Upper lobe of right lung (tissue), 1 donor: Measurements from ENCODE around the gene LEF1. TPM values are rescaled to one million over a fixed set of nuclear protein-coding genes. Genes with fewer than 3 reads are reported as not detected.

Source experiments
- ATAC-seq: fragments of 200-7000 bp; cut with Tn5 transposase; one replicate; pipeline ENCODE4 v1.9.1; 2020; ENCODE audit warnings: mild to moderate bottlenecking, moderate library complexity
- DNase-seq: peaks from one replicate; pipeline ENCODE4 v3.0.0-alpha.2; 2020
- H3K27ac ChIP-seq: fragments of 200-600 bp; one replicate; pipeline ENCODE4 v1.8.0; 2022
- H3K27me3 ChIP-seq: fragments of 200-600 bp; one replicate; pipeline ENCODE4 v1.8.0; 2022; ENCODE audit warnings: mild to moderate bottlenecking
- H3K36me3 ChIP-seq: fragments of 200-600 bp; one replicate; pipeline ENCODE4 v1.8.0; 2022
- H3K4me1 ChIP-seq: fragments of 200-600 bp; one replicate; pipeline ENCODE4 v1.8.0; 2022
- H3K4me3 ChIP-seq: fragments of 200-600 bp; one replicate; pipeline ENCODE4 v1.8.0; 2022; ENCODE audit warnings: mild to moderate bottlenecking
- H3K9me3 ChIP-seq: fragments of 200-600 bp; one replicate; pipeline ENCODE4 v1.8.0; 2022
- CTCF ChIP-seq: fragments of 200-600 bp; IDR thresholded peaks from one replicate; pipeline ENCODE4 v1.8.0; 2022; ENCODE audit warnings: antibody characterized with exemption
- intact Hi-C: fragments of 100-400 bp; cut with DNase I; formaldehyde crosslinking; loops from one replicate; pipeline ENCODE4 v1.11.0; 2022
- total RNA-seq: library from RNA; stranded (reverse); fragmentation: NEBNext Ultra II Directional; extraction: Animal tissue kit (Norgen Biotek cat#: 25700); gene quantifications from one replicate; pipeline ENCODE4 v1.2.1, GENCODE V29; 2021
- donor health status: DM: no; HTN: yes; CAD: no; lungs with severe emphysema.

LEF1 gene
- total RNA-seq, 1 donor from 2014 or later, result 9.1 TPM

- Histone ChIP-seq H3K9me3 (no peaks in the 10 kb centered on the region), H3K4me3 (no peak overlapping the region), H3K27ac (no peak overlapping the region), H3K36me3 (no peaks in the 10 kb centered on the region), H3K4me1 (no peaks in the 10 kb centered on the region), H3K27me3 (no peaks in the 10 kb centered on the region)
- DNase-seq, result no peak
- no peak for TF ChIP-seq CTCF
- intact Hi-C loops, result no loop called here
- no peak for ATAC-seq
Observed at GRCh38 chr4:108048997-108049396, 119.7 kb downstream of the LEF1 start.

GRCh38 chr4:108048157-108048556 lies 120.6 kb downstream of the LEF1 start:
- TF ChIP-seq CTCF, result no peak
- Histone ChIP-seq H3K4me3 (no peak overlapping the region), H3K4me1 (no peaks in the 10 kb centered on the region), H3K27ac (no peak overlapping the region), H3K27me3 (no peaks in the 10 kb centered on the region), H3K36me3 (no peaks in the 10 kb centered on the region), H3K9me3 (no peaks in the 10 kb centered on the region)
- DNase-seq (no peak), ATAC-seq (no peak)
- intact Hi-C loops, result no loop called here

GRCh38 chr4:108047199-108047598 lies 121.5 kb downstream of the LEF1 start:
- intact Hi-C loops, result no loop called here
- DNase-seq (peak; percentile 72), ATAC-seq (peak; percentile 83)

GRCh38 chr4:108045687-108046024 lies 123.1 kb downstream of the LEF1 start:
- peak; percentile 77 for ATAC-seq
- no peak overlapping the region for H3K27ac ChIP-seq
- H3K27me3 ChIP-seq, result no peaks in the 10 kb centered on the region
- no peaks in the 10 kb centered on the region for H3K36me3 ChIP-seq
- H3K4me3 ChIP-seq, result no peak overlapping the region
- H3K9me3 ChIP-seq, result no peaks in the 10 kb centered on the region
- DNase-seq, result no peak
- intact Hi-C loops, result no loop called here
- no peaks in the 10 kb centered on the region for H3K4me1 ChIP-seq
- no peak for TF ChIP-seq CTCF

More at GRCh38 chr4:108047199-108047598, 121.5 kb downstream of the LEF1 start:
- no peak for TF ChIP-seq CTCF
- Histone ChIP-seq H3K4me1 (no peaks in the 10 kb centered on the region), H3K27ac (no peak overlapping the region), H3K36me3 (no peaks in the 10 kb centered on the region), H3K9me3 (no peaks in the 10 kb centered on the region), H3K27me3 (no peaks in the 10 kb centered on the region), H3K4me3 (no peak overlapping the region)

- H3K4me1 ChIP-seq, result no peaks in the 10 kb centered on the region
- TF ChIP-seq CTCF, result no peak
- H3K36me3 ChIP-seq, result no peaks in the 10 kb centered on the region
- ATAC-seq, result no peak
- no peaks in the 10 kb centered on the region for H3K27me3 ChIP-seq
- intact Hi-C loops, result no loop called here
- no peaks in the 10 kb centered on the region for H3K9me3 ChIP-seq
- DNase-seq, result no peak
- no peak overlapping the region for H3K4me3 ChIP-seq
- H3K27ac ChIP-seq, result no peak overlapping the region
Observed at GRCh38 chr4:108044951-108045686, 123.6 kb downstream of the LEF1 start.

GRCh38 chr4:108043526-108043925 lies 125.2 kb downstream of the LEF1 start:
- no peak for DNase-seq
- intact Hi-C loops, result no loop called here
- Histone ChIP-seq H3K4me1 (no peaks in the 10 kb centered on the region), H3K27ac (no peak overlapping the region), H3K27me3 (no peaks in the 10 kb centered on the region), H3K36me3 (no peaks in the 10 kb centered on the region), H3K9me3 (no peaks in the 10 kb centered on the region), H3K4me3 (no peak overlapping the region)
- ATAC-seq, result no peak
- TF ChIP-seq CTCF, result no peak
